ENCODE results near the gene ASCL5. TPM values are rescaled to one million over a fixed set of nuclear protein-coding genes. Genes with fewer than 3 reads are reported as not detected.
A peak's percentile ranks its signal among the peaks of the same experiment; 100 is the strongest.

ASCL5 gene
- total and polyA plus RNA-seq, 3 experiments from 2014 or later = 0.22 TPM; not detected in 2

DNA sequence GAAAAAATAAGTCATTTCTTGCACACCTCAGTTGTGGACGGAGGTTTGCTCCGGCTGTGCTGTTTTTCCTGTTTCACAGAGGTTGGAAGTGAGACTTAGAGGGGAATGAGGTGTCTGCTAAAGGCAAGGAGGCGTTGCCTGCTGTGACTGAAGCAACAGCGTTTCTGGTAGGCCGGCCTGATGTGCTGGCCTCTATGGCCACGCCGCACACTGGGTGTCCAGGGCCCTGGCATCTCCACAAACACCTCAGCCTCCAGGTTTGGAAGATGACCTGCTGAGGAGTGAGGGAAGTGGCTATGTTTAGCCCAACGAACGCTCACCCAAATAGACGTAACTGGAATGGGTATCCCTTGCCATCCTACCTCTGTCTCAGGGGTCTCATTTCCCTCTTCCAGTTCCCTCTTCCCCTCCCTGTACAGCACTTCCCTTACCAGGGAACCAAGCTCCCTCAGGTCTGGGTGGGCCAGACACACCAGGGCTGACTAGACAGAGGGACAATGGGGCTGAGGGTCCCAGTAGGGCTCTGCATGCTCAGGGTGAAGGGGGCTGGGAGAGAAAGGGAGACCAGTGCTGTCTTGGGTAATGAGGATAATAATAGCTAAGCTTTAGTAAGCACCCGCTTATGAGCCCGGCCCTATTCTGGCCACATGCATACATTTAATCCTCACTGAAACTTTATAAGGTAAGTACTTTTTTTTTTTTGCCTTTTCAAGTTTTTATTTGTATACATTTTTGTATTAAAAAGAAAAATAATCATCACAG, 26.6 kb downstream of the ASCL5 start:
- no peaks in the 10 kb centered on the region for H3K4me1 Mint-ChIP-seq
- H3K27ac ChIP-seq (ENCODE audit: low read depth, low read length) = no peak overlapping the region
- POLR2A ChIA-PET = no interaction called here
- no peaks in the 10 kb centered on the region for H3K9me3 Mint-ChIP-seq
- H3K9me3 ChIP-seq (ENCODE audit: low read length) = no peaks in the 10 kb centered on the region
- CTCF ChIA-PET = interaction anchor here (1.4 to 2.0 kb wide), 2 partner anchors 11 to 14 kb away, joined by 3 to 6 read pairs; no protein-coding TSS in a partner anchor
- H3K27me3 ChIP-seq (ENCODE audit: insufficient read depth, low read length, poor library complexity, severe bottlenecking) = no peaks in the 10 kb centered on the region
- no peaks in the 10 kb centered on the region for H3K4me1 ChIP-seq (ENCODE audit: insufficient read depth, low read length)
- H3K36me3 Mint-ChIP-seq = no peaks in the 10 kb centered on the region
- DNase-seq = no peak
- H3K27me3 Mint-ChIP-seq = peaks cover 7 to 8% of the 10 kb centered on the region in 2 donors
- no peak overlapping the region for H3K4me3 ChIP-seq (ENCODE audit: low read length)
- no peak overlapping the region for H3K27ac Mint-ChIP-seq
- H3K36me3 ChIP-seq (ENCODE audit: insufficient read depth, low read length) = no peaks in the 10 kb centered on the region
- no peak overlapping the region for H3K4me3 Mint-ChIP-seq

DNA sequence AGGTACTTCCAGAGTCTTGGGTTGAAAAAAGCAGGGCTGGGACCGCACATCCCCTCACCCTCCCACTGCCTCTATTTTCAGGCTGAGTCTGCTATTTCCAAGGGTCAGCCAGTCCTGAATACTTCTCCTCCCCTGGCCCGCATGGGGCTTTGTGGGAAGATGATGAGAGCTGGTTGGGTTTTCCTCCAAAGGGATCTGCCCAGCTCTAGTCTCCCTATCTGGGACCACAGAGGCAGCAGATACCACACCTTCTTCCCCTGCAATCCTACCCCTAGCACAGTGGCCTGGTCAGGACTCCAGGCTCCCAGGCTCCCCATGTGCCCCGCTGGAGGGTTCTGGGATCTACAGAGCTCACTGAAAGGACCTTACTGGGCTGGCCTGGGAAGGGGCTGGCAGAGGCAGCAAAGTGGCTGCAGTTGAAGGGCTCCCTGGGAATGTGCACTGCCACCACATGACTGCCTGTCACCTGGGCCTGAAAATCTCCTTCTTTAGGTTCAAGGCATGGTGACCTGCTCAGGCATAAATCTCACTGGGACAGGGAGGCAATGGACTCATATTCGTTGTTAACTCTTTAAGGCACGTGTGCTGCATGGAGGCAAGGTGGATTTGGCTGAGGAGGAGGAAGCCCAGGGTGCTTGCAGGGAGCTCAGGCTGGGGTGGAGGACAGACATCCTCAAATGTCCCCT, 27.8 kb downstream of the ASCL5 start:
- ChIA-PET CTCF (interaction anchor here (1.7 kb wide), 1 partner anchor 10 kb away, joined by 4 read pairs; no protein-coding TSS in a partner anchor), POLR2A (no interaction called here)
- H3K4me1 ChIP-seq (ENCODE audit: insufficient read depth, low read length) = no peaks in the 10 kb centered on the region
- Mint-ChIP-seq H3K27ac (peak overlapping the region in 1 of 8 donors; percentile 72), H3K9me3 (no peaks in the 10 kb centered on the region), H3K4me1 (no peaks in the 10 kb centered on the region), H3K36me3 (no peaks in the 10 kb centered on the region), H3K27me3 (peaks cover 8 to 10% of the 10 kb centered on the region in 2 donors), H3K4me3 (no peak overlapping the region)
- H3K36me3 ChIP-seq (ENCODE audit: insufficient read depth, low read length) = no peaks in the 10 kb centered on the region
- no peak overlapping the region for H3K4me3 ChIP-seq (ENCODE audit: low read length)
- no peak overlapping the region for H3K27ac ChIP-seq (ENCODE audit: low read depth, low read length)
- H3K27me3 ChIP-seq (ENCODE audit: insufficient read depth, low read length, poor library complexity, severe bottlenecking) = no peaks in the 10 kb centered on the region
- no peaks in the 10 kb centered on the region for H3K9me3 ChIP-seq (ENCODE audit: low read length)
- DNase-seq = no peak

DNA sequence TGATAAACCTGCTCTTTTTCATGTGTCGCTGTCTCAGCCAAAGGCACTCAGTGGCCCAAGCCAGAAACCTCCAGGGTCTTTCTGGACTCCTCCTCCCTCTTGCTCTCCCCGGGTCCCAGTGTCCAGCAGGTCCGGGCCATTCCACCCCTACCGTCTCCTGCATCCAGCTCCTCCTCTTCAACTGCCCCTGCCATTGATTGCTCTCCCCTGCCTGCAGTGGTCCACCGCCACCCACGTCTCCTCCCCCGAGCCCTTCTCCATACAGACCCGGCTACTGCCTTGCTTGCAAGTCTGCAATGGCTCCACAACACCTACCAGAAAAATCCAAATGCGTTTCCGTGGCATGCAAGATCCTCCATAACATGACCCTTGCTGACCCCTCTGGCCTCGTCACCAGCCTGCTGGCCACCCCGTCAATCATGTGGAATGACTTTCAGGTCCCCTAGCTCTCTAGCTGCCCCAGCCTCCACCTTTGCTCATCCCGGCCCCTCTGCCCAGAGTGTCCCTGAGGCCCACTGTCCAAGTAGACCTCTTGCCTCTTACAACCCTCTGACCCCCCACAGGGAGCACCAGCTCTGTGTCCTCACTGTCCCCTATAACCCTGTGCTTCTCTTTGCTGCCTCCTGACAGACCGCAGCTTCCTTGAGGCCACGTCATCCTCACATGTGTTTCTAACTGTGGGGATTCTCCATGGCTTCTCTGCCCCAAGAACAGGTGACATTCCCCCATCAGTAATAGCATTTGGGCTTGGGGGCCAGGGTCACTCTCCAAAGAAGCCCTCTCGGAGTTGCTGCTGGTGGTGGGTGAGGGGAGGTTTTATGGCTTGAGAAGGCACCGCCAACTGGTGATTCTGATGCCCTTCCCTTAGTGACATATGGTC, 29.8 kb downstream of the ASCL5 start:
- no peaks in the 10 kb centered on the region for H3K4me1 Mint-ChIP-seq
- no peaks in the 10 kb centered on the region for H3K9me3 ChIP-seq (ENCODE audit: low read length)
- H3K4me1 ChIP-seq (ENCODE audit: insufficient read depth, low read length) = no peaks in the 10 kb centered on the region
- H3K27ac Mint-ChIP-seq = peak overlapping the region in 2 of 8 donors; percentile 48 to 61
- H3K27me3 ChIP-seq (ENCODE audit: insufficient read depth, low read length, poor library complexity, severe bottlenecking) = no peaks in the 10 kb centered on the region
- H3K4me3 Mint-ChIP-seq = no peak overlapping the region
- no peaks in the 10 kb centered on the region for H3K9me3 Mint-ChIP-seq
- no peak overlapping the region for H3K4me3 ChIP-seq (ENCODE audit: low read length)
- H3K27me3 Mint-ChIP-seq = peaks cover 6 to 8% of the 10 kb centered on the region in 2 donors
- no peak for DNase-seq
- no peak overlapping the region for H3K27ac ChIP-seq (ENCODE audit: low read depth, low read length)
- ChIA-PET CTCF (interaction anchor here (0.6 to 1.0 kb wide), 2 partner anchors 11 to 22 kb away, joined by 3 read pairs; no protein-coding TSS in a partner anchor), POLR2A (no interaction called here)
- no peaks in the 10 kb centered on the region for H3K36me3 ChIP-seq (ENCODE audit: insufficient read depth, low read length)
- no peaks in the 10 kb centered on the region for H3K36me3 Mint-ChIP-seq

DNA sequence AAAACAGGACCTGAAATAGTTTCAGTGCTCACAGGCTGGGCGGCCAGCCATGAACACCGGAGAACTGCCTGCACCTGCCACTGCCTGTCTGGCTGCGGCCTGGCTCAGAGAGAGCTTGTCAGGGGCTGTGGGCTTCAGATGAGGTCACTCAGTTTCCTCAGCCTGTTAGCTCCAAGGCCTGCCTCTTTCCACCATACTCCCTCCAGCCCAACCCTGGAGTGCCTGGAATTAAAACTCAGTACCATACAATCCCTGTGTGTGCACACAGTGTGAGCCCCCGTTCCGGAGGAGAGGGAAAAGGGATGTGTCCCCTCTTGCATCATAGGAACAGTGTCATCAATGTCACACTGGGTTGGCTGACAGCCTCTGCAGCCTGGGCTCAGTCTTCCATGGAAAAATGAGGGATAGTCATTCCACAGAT, 30.9 kb downstream of the ASCL5 start:
- H3K9me3 ChIP-seq (ENCODE audit: low read length) = no peaks in the 10 kb centered on the region
- no peak for DNase-seq
- no peak overlapping the region for H3K4me3 ChIP-seq (ENCODE audit: low read length)
- no peaks in the 10 kb centered on the region for H3K4me1 ChIP-seq (ENCODE audit: insufficient read depth, low read length)
- Mint-ChIP-seq H3K9me3 (no peaks in the 10 kb centered on the region), H3K36me3 (no peaks in the 10 kb centered on the region), H3K27me3 (peaks cover 8 to 9% of the 10 kb centered on the region in 2 donors), H3K27ac (no peak overlapping the region), H3K4me3 (no peak overlapping the region), H3K4me1 (no peaks in the 10 kb centered on the region)
- no peaks in the 10 kb centered on the region for H3K27me3 ChIP-seq (ENCODE audit: insufficient read depth, low read length, poor library complexity, severe bottlenecking)
- H3K27ac ChIP-seq (ENCODE audit: low read depth, low read length) = no peak overlapping the region
- ChIA-PET POLR2A (no interaction called here), CTCF (interaction anchor here (1.0 kb wide), 1 partner anchor 23 kb away, joined by 3 read pairs; no protein-coding TSS in a partner anchor)
- H3K36me3 ChIP-seq (ENCODE audit: insufficient read depth, low read length) = no peaks in the 10 kb centered on the region

DNA sequence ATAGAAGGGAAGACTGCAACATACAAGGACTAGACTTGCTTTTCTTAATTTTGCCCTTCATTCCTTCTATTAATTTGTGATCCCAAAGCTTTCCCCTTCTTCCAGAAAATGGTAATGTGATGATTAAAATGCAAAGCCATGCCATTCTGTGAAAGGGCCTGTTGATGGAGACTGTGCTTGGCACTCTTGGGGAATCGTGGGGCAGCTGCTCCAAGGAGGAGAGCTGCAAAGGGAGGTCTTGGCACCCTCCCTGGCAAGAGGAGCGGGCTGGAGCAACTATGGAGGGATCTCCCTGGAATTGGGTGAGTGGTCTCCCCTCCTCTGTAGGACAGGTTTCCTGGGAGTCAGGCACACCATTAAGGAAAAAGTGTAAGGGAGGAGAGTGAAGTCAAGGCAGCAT, 31.4 kb downstream of the ASCL5 start:
- no peak for DNase-seq
- H3K4me1 Mint-ChIP-seq = no peaks in the 10 kb centered on the region
- Histone ChIP-seq H3K9me3 (ENCODE audit: low read length) (no peaks in the 10 kb centered on the region), H3K36me3 (ENCODE audit: insufficient read depth, low read length) (no peaks in the 10 kb centered on the region), H3K4me1 (ENCODE audit: insufficient read depth, low read length) (no peaks in the 10 kb centered on the region), H3K27ac (ENCODE audit: low read depth, low read length) (no peak overlapping the region), H3K27me3 (ENCODE audit: insufficient read depth, low read length, poor library complexity, severe bottlenecking) (no peaks in the 10 kb centered on the region), H3K4me3 (ENCODE audit: low read length) (no peak overlapping the region)
- peaks cover 8 to 9% of the 10 kb centered on the region in 2 donors for H3K27me3 Mint-ChIP-seq
- ChIA-PET CTCF (no interaction called here), POLR2A (no interaction called here)
- no peak overlapping the region for H3K4me3 Mint-ChIP-seq
- no peaks in the 10 kb centered on the region for H3K9me3 Mint-ChIP-seq
- H3K27ac Mint-ChIP-seq = no peak overlapping the region
- no peaks in the 10 kb centered on the region for H3K36me3 Mint-ChIP-seq

DNA sequence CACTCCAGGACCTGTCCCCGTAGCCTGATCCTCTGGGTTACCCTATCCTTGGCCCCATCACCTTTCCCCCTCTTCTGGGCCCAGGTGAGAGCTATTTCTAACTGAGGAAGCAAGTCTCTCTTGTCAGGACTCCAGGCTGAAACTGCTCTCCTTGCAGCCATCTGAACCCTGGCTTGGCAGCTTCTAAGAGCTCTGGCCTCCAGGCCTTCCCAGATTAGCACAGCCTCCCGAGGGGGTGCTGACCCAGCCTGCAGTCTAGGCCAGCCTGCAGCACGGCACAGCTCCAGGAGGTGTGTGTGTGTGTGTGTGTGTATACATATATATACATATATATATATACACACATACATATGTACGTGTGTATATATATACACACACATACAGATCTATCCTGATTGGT, 32.2 kb downstream of the ASCL5 start:
- Histone ChIP-seq H3K36me3 (ENCODE audit: insufficient read depth, low read length) (no peaks in the 10 kb centered on the region), H3K4me1 (ENCODE audit: insufficient read depth, low read length) (no peaks in the 10 kb centered on the region), H3K9me3 (ENCODE audit: low read length) (no peaks in the 10 kb centered on the region), H3K27me3 (ENCODE audit: insufficient read depth, low read length, poor library complexity, severe bottlenecking) (no peaks in the 10 kb centered on the region), H3K4me3 (ENCODE audit: low read length) (no peak overlapping the region), H3K27ac (ENCODE audit: low read depth, low read length) (no peak overlapping the region)
- H3K9me3 Mint-ChIP-seq = no peaks in the 10 kb centered on the region
- peak overlapping the region in 1 of 8 donors; percentile 61 for H3K27ac Mint-ChIP-seq
- peaks cover 8 to 9% of the 10 kb centered on the region in 2 donors for H3K27me3 Mint-ChIP-seq
- CTCF ChIA-PET = no interaction called here
- H3K36me3 Mint-ChIP-seq = no peaks in the 10 kb centered on the region
- H3K4me3 Mint-ChIP-seq = no peak overlapping the region
- POLR2A ChIA-PET = no interaction called here
- DNase-seq = no peak
- H3K4me1 Mint-ChIP-seq = no peaks in the 10 kb centered on the region

DNA sequence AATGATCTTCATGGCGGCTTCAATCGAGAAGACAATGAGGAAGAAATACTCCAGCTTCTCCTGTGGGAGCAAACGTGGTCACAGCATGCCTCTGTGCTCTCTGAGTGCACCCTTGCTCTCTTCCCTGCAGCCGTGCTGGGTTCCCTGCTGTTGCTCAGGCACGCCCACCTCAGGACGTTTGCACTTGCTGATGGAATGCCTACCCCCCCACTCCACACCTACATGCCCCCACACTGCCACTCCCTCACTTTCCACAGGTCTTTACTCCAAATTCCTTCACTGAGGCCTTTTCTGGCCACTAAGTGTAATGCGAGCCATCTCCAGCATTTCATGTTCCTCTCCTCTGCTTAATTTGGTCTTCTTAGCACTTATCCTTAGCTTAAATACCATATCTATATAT, 33.0 kb downstream of the ASCL5 start:
- H3K36me3 ChIP-seq (ENCODE audit: insufficient read depth, low read length) = no peaks in the 10 kb centered on the region
- H3K27me3 Mint-ChIP-seq = peaks cover 9 to 13% of the 10 kb centered on the region in 2 donors
- H3K27ac Mint-ChIP-seq = no peak overlapping the region
- H3K36me3 Mint-ChIP-seq = no peaks in the 10 kb centered on the region
- no peak overlapping the region for H3K27ac ChIP-seq (ENCODE audit: low read depth, low read length)
- no peaks in the 10 kb centered on the region for H3K9me3 Mint-ChIP-seq
- ChIA-PET CTCF (no interaction called here), POLR2A (no interaction called here)
- no peaks in the 10 kb centered on the region for H3K9me3 ChIP-seq (ENCODE audit: low read length)
- H3K4me3 ChIP-seq (ENCODE audit: low read length) = no peak overlapping the region
- H3K27me3 ChIP-seq (ENCODE audit: insufficient read depth, low read length, poor library complexity, severe bottlenecking) = no peaks in the 10 kb centered on the region
- no peak overlapping the region for H3K4me3 Mint-ChIP-seq
- no peak for DNase-seq
- H3K4me1 Mint-ChIP-seq = no peaks in the 10 kb centered on the region
- H3K4me1 ChIP-seq (ENCODE audit: insufficient read depth, low read length) = no peaks in the 10 kb centered on the region

DNA sequence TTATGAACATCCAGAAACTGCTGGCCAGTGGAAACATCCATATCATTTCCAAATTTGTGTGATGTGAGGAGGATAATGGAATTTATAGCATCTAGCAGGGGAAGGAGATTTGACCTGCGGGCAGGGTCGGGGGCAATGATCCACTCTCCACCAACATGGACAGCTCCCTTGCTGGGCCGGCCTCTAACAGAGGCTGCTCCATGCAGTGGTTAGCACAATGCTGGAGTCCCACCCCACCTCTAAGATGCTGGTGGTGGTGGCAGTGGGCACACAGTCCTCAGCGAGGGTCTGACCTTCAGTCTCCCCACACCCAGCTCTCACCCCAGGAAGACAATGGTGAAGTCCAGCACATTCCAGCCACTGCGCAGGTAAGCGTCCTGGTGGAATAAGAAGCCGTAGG, 33.4 kb downstream of the ASCL5 start:
- H3K4me1 ChIP-seq (ENCODE audit: insufficient read depth, low read length) = no peaks in the 10 kb centered on the region
- H3K4me3 ChIP-seq (ENCODE audit: low read length) = no peak overlapping the region
- no peaks in the 10 kb centered on the region for H3K27me3 ChIP-seq (ENCODE audit: insufficient read depth, low read length, poor library complexity, severe bottlenecking)
- Mint-ChIP-seq H3K36me3 (no peaks in the 10 kb centered on the region), H3K27ac (no peak overlapping the region), H3K4me3 (no peak overlapping the region), H3K4me1 (no peaks in the 10 kb centered on the region), H3K27me3 (peaks cover 9 to 14% of the 10 kb centered on the region in 2 donors), H3K9me3 (no peaks in the 10 kb centered on the region)
- H3K9me3 ChIP-seq (ENCODE audit: low read length) = no peaks in the 10 kb centered on the region
- H3K36me3 ChIP-seq (ENCODE audit: insufficient read depth, low read length) = no peaks in the 10 kb centered on the region
- H3K27ac ChIP-seq (ENCODE audit: low read depth, low read length) = no peak overlapping the region
- ChIA-PET POLR2A (no interaction called here), CTCF (no interaction called here)
- DNase-seq = no peak
